ENCODE data around the gene PRKAG2.
"Not testable (repeated sequence)": the region's sequence is repeated elsewhere in the genome, so short reads cannot be mapped to it uniquely, and the experiment has no call there.

The PRKAG2 gene

DNA sequence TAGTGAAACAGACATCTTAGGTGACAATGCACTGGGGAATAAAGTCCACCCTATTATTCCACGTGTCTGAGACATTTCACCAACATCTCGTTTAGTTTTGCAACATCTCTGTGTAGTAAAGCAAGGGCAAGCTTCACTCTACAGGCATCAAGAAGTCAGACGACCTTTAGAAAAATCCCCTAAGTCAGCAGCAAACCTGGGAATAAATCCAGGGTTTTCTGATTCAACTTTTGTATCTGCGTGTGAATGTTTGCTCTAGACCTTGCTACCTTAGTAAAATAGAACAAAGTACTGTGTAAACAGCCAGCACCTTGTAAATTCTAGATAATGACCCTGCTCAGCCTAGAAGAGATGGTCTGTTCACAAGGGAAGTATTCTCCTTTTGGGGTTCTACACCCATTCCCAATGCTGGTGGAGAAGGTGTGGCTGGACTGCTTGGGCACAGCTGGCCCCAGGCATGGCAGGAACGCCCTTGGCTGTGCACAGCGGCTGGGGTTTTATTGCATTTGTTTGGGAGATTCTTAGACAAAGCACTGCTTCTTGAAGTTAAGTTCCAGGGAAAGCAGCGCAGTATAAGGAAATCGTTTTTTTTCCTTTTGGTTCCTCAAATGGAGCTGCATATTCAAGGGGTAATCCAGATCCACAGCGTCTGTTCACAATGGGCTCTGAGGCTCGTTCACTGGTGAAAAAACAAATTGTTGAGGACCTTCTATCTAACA, 41.0 kb upstream of the PRKAG2 start:
- H3K4me2 ChIP-seq (ENCODE audit: low read length): no peak overlapping the region

GRCh38 chr7:151914051-151914450, 37.1 kb upstream of the PRKAG2 start:
- Histone ChIP-seq H3K27me3 (ENCODE audit: control insufficient read depth, low read length) (peaks cover 14% of the 10 kb centered on the region), H3K4me2 (ENCODE audit: low read length) (no peak overlapping the region), H3K27ac (ENCODE audit: low read depth, low read length) (no peak overlapping the region)

More for the DNA sequence above, 41.0 kb upstream of the PRKAG2 start:
- H3K36me3 ChIP-seq (ENCODE audit: control insufficient read depth, low read length): no peaks in the 10 kb centered on the region
- no peaks in the 10 kb centered on the region for H3K9me2 ChIP-seq (replicated peaks; ENCODE audit: control insufficient read depth, low read length)
- no peaks in the 10 kb centered on the region for H4K20me1 ChIP-seq (ENCODE audit: control insufficient read depth, insufficient read depth, low read depth, low read length)
- no peak overlapping the region for H3K27ac ChIP-seq (ENCODE audit: low read depth, low read length)
- H3K27me3 ChIP-seq (ENCODE audit: control insufficient read depth, low read length): peaks cover 10% of the 10 kb centered on the region; the same call in 1 of the 2 replicates
- H3K4me1 ChIP-seq (ENCODE audit: control insufficient read depth, low read length): no peaks in the 10 kb centered on the region
- no peaks in the 10 kb centered on the region for H3F3A ChIP-seq (ENCODE audit: control insufficient read depth, insufficient read depth)
- no peak for TF ChIP-seq EZH2phosphoT487 (IDR thresholded peaks at IDR 0.05; ENCODE audit: borderline replicate concordance, low read length)
- TF ChIP-seq, protein P1, sequence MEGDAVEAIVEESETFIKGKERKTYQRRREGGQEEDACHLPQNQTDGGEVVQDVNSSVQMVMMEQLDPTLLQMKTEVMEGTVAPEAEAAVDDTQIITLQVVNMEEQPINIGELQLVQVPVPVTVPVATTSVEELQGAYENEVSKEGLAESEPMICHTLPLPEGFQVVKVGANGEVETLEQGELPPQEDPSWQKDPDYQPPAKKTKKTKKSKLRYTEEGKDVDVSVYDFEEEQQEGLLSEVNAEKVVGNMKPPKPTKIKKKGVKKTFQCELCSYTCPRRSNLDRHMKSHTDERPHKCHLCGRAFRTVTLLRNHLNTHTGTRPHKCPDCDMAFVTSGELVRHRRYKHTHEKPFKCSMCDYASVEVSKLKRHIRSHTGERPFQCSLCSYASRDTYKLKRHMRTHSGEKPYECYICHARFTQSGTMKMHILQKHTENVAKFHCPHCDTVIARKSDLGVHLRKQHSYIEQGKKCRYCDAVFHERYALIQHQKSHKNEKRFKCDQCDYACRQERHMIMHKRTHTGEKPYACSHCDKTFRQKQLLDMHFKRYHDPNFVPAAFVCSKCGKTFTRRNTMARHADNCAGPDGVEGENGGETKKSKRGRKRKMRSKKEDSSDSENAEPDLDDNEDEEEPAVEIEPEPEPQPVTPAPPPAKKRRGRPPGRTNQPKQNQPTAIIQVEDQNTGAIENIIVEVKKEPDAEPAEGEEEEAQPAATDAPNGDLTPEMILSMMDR (IDR thresholded peaks at IDR 0.05; ENCODE audit: low read depth, low read length, poor library complexity, severe bottlenecking): no peak
- H3K9me3 ChIP-seq (ENCODE audit: control insufficient read depth, insufficient read depth, low read length): no peaks in the 10 kb centered on the region
- no peak overlapping the region for H3K4me3 ChIP-seq (ENCODE audit: low read length)
- H3K79me2 ChIP-seq (ENCODE audit: control insufficient read depth, low read length): no peaks in the 10 kb centered on the region

DNA sequence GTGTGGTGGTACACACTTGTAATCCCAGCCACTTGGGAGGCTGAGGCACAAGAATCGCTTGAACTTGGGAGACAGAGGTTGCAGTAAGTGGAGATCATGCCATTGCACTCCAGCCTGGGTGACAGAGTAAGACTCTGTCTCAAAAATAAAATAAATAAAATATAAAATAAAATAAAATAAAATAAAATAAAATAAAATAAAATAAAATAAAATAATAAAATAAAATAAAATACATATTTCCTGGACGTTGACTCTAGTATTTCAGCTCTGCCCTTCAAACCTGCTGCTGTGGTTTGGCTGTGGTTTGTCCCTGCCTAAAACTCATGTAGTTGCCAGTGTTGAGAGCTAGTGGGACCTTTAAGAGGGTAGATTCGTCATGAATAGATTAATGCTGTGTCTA, 33.7 kb upstream of the PRKAG2 start:
- H3K36me3 ChIP-seq (ENCODE audit: control insufficient read depth, low read length); H3K4me2 ChIP-seq (ENCODE audit: low read length); H3K4me3 ChIP-seq (ENCODE audit: low read length); H3F3A ChIP-seq (ENCODE audit: control insufficient read depth, insufficient read depth); H3K27ac ChIP-seq (ENCODE audit: low read depth, low read length); H3K79me2 ChIP-seq (ENCODE audit: control insufficient read depth, low read length); H4K20me1 ChIP-seq (ENCODE audit: control insufficient read depth, insufficient read depth, low read depth, low read length); H3K9me3 ChIP-seq (ENCODE audit: control insufficient read depth, insufficient read depth, low read length); H3K4me1 ChIP-seq (ENCODE audit: control insufficient read depth, low read length); H3K9me2 ChIP-seq (replicated peaks; ENCODE audit: control insufficient read depth, low read length): not testable (repeated sequence)
- H3K27me3 ChIP-seq (ENCODE audit: control insufficient read depth, low read length): peaks cover 14% of the 10 kb centered on the region

More at GRCh38 chr7:151914051-151914450, 37.1 kb upstream of the PRKAG2 start:
- Histone ChIP-seq H3K9me3 (ENCODE audit: control insufficient read depth, insufficient read depth, low read length) (no peaks in the 10 kb centered on the region), H3K4me1 (ENCODE audit: control insufficient read depth, low read length) (no peaks in the 10 kb centered on the region), H4K20me1 (ENCODE audit: control insufficient read depth, insufficient read depth, low read depth, low read length) (no peaks in the 10 kb centered on the region), H3K9me2 (replicated peaks; ENCODE audit: control insufficient read depth, low read length) (no peaks in the 10 kb centered on the region), H3K36me3 (ENCODE audit: control insufficient read depth, low read length) (no peaks in the 10 kb centered on the region), H3F3A (ENCODE audit: control insufficient read depth, insufficient read depth) (no peaks in the 10 kb centered on the region), H3K79me2 (ENCODE audit: control insufficient read depth, low read length) (no peaks in the 10 kb centered on the region), H3K4me3 (ENCODE audit: low read length) (no peak overlapping the region)
- TF ChIP-seq, protein P1 (IDR thresholded peaks at IDR 0.05; ENCODE audit: low read depth, low read length, poor library complexity, severe bottlenecking): no peak
- no peak for TF ChIP-seq EZH2phosphoT487 (IDR thresholded peaks at IDR 0.05; ENCODE audit: borderline replicate concordance, low read length)

GRCh38 chr7:151907115-151907514, 30.2 kb upstream of the PRKAG2 start:
- not testable (repeated sequence) for H4K20me1 ChIP-seq (ENCODE audit: control insufficient read depth, insufficient read depth, low read depth, low read length); H3F3A ChIP-seq (ENCODE audit: control insufficient read depth, insufficient read depth); H3K4me1 ChIP-seq (ENCODE audit: control insufficient read depth, low read length); H3K27ac ChIP-seq (ENCODE audit: low read depth, low read length); H3K27me3 ChIP-seq (ENCODE audit: control insufficient read depth, low read length); H3K4me3 ChIP-seq (ENCODE audit: low read length); H3K36me3 ChIP-seq (ENCODE audit: control insufficient read depth, low read length); H3K4me2 ChIP-seq (ENCODE audit: low read length); H3K9me3 ChIP-seq (ENCODE audit: control insufficient read depth, insufficient read depth, low read length); H3K9me2 ChIP-seq (replicated peaks; ENCODE audit: control insufficient read depth, low read length); H3K79me2 ChIP-seq (ENCODE audit: control insufficient read depth, low read length)

Measured in DOHH2 (cell line).